ENCODE data around the gene CHRND.

- TF ChIP-seq CTCF (IDR thresholded peaks at IDR 0.05) (no peak), POLR2A (IDR thresholded peaks at IDR 0.05) (no peak)
Measured at GRCh38 chr2:232524771-232525170, 1.2 kb upstream of the CHRND start.
